Left renal cortex interstitium (tissue), 4 donors: ENCODE measurements around the gene PDPR. TPM values are rescaled to one million over a fixed set of nuclear protein-coding genes. Genes with fewer than 3 reads are reported as not detected.
"Not testable (repeated sequence)": the region's sequence is repeated elsewhere in the genome, so short reads cannot be mapped to it uniquely, and the experiment has no call there.

Experiments
- DNase-seq, 4 donors: peaks; one replicate each; pipeline ENCODE4 v3.0.0-alpha.2; 2013; ENCODE audit warnings: low read depth in 4 of 4, low spot score in 2 of 4, missing footprints in 1 of 4
- polyA plus RNA-seq, 4 donors: library from polyadenylated mRNA; unstranded; fragments of 120-200 nt; gene quantifications; one replicate each; pipeline ENCODE4 v1.2.1, GENCODE V29; 2013; ENCODE audit not compliant: insufficient read length in 4 of 4

PDPR gene
- polyA plus RNA-seq = 10 to 100 TPM; 32.9 to 44.0 (median 37.0) TPM

DNA sequence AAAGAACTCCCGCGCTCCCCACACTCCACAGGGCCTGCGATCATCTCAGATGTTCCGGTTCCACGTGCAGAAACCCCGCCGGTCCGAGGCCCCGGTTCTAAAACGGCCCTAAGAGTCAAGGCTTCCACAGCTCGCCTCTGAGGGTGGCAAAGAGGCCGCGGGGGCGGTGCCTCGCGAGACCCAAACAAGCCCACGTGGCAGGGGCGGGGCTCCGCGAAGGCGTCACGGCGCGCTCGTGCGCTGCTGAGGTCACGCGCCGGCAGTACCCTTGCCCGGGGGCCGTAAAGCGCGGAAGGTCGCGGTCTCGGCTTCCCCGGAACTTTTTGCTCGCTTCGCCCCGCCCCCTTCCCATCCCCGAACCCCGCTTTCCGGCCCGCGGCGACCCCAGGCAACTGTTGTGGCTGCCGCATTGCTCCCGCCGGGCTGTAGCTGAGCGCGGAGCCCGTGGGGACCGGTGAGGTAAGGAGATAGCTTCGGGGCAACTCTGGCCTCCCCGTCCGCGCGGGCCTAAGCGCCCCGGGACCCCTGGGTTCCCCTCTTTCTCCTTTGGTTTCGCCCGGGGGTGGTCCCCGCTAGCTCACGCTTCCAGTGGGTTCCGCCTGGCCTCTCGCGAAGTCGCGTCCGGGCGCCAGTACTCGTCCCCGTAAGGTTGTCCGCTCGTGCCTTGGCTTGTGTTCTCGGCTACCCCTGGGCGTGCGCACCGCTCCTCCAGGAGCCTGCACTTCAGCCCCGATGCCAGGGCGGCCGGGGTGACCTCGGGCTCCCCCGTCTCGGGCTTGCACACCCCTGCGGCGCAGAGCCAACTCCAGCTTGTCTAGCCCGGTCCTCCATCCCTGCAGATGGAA is at the start of gene PDPR:
TSS of gene PDPR (plus strand) at position 351 of the 845 bp plus-strand sequence. CDS start 6,161 bp downstream, outside the sequence.
- peak; percentile 25 to 80 (median 68) for DNase-seq

DNA sequence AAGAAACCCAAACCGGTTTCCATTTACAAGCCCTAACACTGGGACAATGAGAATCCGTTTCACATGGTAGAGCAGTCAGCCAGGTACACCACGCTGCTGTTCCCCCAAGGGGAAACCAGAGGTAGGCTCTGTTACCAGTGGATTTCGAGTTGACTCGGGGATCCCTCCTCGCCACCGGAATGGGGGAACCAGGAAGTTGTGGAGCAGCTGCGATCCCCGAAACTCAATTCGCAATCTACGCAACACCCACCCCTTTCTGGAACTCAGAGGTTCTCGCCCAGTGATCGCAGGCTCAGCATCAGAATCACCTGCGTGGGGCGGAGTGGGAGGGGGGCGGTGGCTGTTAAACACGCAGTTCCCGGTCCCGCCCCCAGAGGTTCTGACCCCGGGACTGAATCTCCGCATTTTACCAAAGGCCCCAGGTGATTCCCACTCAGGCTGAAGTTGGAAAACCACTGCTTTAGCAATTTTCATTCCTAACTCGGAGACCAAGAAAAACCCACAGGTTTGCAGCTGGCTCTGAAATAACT is 49.2 kb upstream of the PDPR start:
- peak in 1 of 4 donors; percentile 8 for DNase-seq

DNA sequence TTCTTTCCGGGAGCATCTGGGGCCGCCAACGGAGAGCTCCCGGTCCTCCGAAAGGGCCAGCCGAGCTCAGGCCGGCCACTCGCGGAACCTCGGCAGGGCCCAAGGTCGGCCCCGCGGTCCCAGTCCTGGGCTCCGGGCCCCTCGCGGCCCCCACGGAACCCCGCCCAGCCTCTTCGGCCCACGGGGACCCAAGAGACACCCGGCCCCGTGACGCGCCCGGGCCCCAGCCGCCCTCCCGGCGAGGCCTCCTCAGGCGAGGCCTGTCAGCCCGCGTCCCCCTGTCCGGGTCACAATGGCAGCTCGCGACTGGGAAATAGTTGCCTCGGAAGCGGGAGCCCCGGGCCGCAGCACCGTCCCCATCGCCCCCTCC is 48.8 kb upstream of the PDPR start:
- not testable (repeated sequence) for DNase-seq

DNA sequence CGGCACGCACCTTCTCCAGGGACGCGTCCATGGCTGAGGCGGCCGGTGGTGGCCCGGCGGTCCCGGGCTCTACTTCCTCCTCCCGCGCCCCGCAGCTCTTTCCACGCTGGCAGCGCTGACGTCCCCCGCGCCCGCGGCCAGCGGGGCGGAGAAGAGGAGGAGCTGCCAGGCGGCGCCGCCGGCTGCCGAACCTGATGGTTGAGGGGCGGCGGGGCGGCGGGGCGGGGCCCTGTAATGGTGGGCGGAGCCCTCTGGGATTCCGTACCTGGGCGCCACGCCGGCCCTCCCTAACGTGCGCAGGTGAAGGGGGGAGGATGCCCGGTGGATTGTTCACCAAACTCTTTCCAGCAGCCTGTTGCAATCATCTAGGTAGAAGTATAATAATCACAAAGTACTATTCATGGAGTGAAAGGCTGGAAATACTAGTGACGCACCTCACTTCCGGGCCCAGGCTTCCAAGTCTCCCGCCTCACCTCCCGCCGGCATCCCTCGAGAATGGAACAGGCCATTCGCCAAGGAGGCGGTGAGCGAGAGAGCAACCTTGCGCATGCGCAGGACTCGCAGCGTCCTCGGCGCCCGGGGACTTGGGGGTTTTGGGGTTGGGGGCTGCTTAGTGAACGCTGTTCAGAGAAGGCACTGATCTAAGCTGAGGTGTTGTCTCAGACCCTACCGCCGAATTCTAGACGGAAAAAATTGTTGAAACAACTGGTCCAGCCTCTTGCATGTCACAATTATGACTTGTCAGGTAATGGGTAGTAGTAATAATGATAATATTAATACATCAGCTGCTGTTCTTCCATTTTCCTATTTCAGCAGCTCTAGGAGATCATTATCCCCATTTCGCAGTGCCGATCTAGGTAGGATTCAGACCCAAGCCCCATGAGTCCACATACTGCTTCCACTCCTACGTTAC is 48.1 kb upstream of the PDPR start:
- DNase-seq = peak; percentile 50 to 70 (median 66)

DNA sequence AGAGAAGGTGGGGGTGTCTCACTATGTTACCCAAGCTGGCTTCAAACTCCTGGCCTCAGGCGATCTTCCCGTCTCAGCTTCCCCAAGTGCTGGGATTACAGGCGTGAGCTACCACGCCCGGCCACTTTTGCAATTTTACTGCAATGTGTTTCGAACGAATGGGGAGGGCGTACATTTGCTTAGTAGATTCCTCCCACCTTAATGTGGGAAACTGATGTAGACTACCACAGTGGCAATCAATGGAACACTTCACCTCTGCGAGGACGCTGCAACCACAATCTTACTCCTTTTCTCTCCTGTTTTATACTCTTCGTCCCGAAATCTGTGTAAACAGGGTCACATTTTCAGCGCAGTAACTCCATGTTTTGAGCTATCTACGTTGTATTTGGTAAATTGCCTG is 47.4 kb upstream of the PDPR start:
- DNase-seq = not testable (repeated sequence)

DNA sequence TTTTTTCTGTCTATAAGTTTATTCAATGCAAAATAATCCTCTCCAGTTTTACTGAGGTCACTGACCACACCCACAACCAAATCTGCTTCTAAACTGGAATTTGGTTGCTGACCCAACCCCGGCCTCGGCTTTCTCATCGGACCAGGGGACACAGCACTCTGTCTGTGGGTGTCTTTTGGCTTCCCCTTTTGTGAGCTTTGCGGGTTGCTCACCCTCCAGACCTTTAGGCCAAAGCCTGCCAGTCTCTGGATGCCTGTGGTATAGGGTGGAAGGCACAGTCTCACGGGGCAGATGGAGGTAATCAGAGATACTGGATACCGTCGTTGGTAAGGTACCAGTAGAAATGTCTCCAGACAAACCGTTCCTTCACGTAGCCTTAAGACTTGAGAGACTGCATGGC is 35.1 kb upstream of the PDPR start:
- not testable (repeated sequence) for DNase-seq

DNA sequence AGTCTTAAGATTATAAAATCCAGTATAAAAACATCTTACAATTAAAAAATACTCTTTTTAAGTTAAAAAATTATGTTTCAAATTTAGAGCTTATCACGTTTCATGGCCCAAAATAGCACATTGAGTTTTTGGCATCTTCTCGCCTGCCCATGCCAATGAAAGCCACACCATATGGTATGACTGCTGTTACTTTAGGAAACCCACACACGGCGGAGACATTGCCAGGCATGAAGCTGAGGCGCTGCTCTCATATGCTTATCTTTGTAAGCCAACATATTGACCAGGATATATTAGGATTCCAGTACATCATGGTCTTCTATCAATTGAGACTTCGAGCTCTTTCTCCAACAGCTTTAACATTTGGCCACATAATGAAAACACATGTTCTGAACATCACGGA is 32.9 kb upstream of the PDPR start:
- not testable (repeated sequence) for DNase-seq

DNA sequence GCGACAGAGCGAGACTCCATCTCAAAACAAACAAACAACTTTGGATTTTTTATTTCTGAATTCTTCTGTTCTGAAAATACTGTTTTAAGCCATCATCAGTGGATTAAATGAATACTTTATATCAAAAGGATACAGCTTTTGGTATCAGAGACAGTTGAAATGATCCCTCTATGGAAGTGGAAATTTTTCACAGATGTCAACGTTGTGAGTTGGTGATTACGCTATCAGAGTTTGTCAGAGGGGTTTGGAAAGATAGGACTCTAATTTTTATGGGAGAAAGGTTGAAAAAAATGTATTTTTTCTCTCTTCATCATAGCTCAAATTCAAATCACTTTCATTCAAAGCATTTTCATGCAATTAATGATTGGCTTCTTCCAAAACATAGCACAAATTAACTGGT is 30.2 kb upstream of the PDPR start:
- DNase-seq = not testable (repeated sequence)

DNA sequence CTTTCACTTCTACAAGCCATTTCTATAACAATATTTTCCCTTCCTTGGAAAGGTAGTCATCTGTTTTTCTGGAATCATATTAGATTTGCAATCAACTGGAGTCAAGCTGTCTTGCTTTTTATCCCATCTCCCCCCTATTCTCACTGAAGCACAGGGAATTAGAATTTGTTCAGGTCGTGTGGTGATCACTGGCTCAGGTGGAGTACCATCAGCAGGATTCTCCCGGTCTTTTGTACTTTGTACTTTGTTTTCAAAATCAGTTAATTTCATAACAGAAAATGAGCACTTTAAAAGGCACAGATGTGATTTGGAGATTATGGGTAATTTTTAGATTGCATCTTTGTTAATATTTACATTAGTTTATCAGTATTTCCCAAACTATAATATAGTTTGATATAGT is 26.0 kb upstream of the PDPR start:
- not testable (repeated sequence) for DNase-seq

DNA sequence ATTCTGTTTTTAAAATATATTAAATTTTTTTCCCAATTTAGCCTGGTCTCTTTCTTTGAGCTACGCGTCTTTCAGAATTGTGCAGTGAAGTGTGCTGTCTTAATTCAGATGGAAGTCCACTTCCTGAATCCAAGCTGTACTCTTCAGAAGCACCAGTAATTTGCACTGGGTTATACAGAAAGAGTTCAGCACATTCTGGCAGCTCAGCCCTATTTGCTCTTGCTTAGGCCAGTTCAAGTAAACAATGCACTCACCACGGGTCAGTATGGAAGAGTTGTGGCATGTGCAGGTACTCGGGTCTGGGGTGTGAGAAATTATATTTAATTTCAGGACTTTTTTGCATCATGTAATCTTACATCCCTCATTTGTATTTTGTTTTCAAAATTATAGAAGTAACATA is 25.3 kb upstream of the PDPR start:
- DNase-seq = not testable (repeated sequence)

DNA sequence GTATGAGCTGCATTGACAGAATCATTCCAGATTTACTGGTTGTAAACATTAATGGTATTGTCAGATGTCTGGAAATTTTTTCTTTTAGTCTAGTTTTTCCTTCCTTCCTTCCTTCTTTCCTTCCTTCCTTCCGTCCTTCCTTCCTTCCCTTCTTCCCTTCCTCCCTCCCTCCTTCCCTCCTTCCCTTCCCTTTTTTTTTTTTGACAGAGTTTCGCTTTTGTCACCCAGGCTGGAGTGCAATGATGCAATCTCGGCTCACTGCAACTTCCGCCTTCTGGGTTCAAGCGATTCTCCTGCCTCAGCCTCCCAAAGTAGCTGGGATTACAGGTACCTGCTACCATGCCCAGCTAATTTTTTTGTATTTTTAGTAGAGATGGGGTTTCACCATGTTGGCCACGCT is 24.8 kb upstream of the PDPR start:
- DNase-seq = not testable (repeated sequence)

DNA sequence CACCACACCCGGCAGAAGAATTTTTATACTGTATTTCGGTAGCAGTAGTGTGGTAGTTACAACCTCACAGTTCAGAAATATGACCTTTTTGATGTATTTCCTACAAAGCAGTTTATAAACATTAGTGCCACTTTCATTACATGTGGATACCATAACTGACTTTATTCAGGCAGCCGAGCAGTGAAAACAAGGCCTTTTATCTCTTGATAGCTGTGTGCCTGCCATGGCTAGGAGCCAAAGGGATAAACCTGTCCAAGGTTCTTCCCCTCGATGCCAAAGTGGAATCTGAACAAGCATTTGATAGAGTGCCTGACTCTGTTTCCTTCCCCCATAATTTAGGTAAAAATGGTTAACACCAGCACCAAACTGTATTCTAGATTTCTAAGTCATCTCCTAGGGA is 23.0 kb upstream of the PDPR start:
- not testable (repeated sequence) for DNase-seq

DNA sequence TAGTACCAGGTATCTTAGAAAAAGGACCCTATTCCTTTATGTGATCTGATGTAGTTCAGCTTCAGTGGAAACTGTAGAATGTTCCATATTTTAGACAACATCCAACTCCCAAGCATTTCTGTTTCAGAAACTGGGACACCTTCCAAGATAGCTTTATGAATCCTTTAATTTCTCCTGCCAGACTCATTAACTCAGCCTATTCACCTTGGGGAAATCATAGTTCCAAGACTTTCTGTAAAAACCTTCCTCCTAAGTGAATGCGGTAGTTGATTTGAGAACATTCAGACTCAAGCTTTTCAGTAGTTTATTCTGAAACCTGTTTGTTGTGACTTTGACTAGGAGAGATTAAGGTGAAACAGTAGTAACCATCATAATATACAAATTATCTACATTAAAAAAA is 20.0 kb upstream of the PDPR start:
- DNase-seq = not testable (repeated sequence)

DNA sequence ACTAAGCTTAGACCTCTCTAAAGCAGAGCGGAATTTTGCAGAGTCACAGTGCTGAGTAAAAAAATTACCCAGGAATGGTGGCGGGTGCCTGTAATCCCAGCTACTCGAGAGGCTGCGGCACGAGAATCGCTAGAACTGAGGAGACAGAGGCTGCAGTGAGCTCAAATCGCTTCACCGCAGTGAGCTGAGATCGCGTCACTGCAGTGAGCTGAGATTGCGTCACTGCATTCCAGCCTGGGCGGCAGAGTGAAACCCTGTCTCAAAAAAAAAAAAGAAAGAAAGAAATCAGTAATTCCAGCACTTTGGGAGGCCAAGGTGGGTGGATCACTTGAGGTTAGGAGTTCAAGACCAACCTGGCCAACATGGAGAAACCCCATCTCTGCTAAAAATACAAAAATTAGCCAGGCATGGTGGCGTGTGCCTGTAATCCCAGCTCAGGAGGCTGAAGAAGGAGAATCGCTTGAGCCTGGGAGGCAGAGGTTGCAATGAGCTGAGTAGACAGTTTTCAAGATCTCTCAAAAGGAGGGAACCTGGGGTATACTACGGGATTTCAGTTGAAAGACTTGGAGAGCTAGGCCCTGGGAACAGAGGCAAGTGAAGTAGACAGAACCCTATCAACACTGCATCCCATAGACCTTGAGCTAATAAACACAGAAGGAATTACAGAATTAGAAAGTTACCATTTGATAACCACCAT is 4.4 kb upstream of the PDPR start:
- not testable (repeated sequence) for DNase-seq

DNA sequence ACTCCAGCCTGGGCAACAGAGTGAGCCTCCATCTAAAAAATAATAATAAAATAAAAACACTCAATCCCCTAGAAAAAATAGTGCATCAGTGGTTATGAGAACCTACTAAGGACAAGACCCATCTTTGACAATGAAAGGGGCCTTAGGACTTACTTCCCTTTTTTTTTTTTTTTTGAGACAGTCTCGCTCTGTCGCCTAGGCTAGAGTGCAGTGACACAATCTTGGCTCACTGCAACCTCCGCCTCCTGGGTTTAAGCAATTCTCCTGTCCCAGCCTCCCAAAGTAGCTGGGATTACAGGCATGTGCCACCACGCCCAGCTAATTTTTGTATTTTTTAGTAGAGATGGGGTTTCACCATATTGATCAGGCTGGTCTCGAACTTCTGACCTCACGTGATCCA is 2.0 kb upstream of the PDPR start:
- DNase-seq = not testable (repeated sequence)

DNA sequence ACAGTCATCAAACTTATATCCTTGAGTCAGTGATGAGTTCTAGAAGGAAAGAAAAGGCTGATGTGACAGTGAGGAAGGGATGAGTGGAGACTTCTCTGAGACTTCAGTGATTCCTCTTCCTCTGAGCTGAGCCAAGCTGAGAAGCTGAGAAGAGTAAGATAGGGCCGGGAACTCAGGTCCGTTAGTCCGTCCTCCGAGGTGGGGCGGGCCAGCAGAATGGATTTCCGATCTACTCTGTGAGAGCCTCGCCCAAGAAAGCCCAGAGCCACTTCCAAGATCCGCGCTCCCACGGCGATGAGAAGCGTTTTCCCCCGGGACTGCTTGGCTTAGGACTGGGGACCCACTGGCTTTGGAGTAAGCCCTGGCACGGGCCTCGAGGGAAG is 542 bp upstream of the PDPR start:
- DNase-seq = not testable (repeated sequence)

DNA sequence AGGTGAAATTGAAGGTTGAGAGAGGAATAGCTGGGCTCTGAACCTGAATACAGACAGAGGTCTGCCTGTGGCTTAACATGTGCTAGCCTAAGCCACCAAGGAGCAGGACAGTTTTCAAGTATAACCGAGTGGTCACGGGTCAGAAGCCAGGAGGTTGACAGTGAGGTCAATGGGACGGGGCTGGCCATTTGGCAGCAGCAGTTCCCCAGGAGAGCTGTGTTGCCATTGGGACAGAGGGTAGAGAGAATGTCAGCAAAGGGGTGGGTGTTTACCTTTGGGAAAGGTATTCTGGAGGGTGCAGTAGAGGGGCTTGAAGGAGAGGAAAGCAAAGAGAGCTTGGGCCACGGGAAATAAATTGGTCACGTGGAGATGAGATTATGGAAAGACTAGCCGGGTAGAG is 4.2 kb downstream of the PDPR start:
- DNase-seq = not testable (repeated sequence)

DNA sequence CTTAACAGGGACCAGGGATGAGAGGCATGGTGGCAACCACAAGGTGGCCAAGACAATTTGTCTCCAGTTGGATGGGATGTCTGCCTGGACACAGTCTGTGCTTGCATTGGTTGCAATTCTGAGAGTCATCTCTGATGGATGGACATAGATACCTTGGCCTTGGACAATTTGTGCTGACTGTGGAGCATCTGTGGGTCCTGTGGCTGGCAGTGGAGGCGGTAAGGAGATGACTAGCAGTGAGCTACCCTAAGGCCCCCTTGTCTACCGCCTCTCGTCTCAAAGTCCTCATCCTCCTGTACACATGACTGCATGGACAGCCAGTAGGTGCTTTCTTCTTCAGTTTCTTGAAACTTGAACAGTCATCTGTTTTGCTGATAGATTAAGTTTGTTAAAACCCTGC is 4.6 kb downstream of the PDPR start:
- DNase-seq = not testable (repeated sequence)

DNA sequence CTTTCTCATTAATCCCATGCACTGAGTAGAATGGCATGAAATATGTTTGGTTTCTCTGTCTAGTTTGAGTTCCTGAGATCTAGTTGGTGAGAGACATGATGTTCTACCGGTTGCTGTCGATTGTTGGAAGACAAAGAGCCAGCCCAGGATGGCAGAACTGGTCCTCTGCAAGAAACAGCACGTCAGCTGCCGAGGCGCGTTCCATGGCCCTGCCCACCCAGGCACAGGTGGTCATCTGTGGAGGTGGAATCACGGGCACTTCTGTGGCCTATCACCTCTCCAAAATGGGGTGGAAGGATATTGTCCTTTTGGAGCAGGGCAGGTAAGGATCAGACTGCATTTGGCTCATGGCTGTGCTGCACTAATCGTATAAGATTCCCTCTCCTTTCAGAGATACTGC is 6.3 kb downstream of the PDPR start:
- not testable (repeated sequence) for DNase-seq

DNA sequence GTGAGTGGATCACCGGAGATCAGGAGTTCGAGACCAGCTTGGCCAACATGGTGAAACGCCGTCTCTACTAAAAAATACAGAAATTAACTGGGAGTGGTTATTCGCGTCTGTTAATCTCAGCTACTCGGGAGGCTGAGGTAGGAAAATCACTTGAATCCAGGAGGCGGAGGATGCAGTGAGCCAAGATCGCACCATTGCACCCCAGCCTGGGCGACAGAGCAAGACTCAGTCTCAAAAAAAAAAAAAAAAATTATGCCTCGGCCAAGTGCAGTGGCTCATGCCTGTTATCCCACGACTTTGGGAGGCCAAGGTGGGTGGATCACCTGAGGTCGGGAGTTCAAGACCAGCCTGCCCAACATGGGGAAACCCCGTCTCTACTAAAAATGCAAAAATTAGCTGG is 9.7 kb downstream of the PDPR start:
- DNase-seq = not testable (repeated sequence)
